ENCODE measurements around the gene GGA1.

The GGA1 gene, protein sequence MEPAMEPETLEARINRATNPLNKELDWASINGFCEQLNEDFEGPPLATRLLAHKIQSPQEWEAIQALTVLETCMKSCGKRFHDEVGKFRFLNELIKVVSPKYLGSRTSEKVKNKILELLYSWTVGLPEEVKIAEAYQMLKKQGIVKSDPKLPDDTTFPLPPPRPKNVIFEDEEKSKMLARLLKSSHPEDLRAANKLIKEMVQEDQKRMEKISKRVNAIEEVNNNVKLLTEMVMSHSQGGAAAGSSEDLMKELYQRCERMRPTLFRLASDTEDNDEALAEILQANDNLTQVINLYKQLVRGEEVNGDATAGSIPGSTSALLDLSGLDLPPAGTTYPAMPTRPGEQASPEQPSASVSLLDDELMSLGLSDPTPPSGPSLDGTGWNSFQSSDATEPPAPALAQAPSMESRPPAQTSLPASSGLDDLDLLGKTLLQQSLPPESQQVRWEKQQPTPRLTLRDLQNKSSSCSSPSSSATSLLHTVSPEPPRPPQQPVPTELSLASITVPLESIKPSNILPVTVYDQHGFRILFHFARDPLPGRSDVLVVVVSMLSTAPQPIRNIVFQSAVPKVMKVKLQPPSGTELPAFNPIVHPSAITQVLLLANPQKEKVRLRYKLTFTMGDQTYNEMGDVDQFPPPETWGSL

DNA sequence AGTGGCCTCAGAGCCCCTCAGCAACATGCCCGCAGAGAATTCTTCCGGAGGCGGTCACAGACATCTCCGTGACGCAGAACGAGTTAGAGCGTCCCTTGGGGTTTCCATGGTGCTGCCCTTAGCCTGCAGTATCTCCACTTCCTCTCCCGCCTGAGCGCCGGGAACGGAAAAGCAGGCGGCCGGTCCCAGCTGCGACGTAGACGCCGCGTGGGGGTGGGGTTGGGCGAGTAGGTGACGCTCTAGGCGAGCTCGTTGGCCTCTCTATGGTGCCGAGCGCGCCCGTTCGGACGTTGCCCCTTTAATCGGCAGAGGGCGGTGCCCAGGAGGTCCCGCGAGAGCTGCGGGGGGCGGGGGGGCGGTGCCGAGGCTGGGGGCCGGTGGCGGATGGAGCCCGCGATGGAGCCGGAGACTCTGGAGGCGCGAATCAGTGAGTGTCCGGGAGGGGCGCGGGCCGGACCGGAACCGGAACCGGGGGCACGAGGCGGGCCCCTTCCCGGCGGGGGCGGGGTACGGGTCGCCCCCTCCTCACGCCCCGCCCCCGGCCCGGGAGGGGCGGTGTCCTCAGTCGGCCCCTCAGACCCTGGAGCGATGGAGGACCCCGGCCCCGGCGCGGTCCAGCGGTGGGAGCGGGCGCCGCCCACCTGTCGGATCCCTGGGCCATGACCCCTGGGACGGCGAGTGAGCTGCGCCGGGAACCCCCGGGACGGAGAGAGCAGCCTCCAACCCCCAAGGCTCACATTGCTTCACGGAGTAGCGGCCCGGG lies at the start of gene GGA1:
Gene GGA1, plus strand, starts transcription at position 358 of the 763 bp plus-strand sequence. Its CDS starts 27 bp downstream, at position 385.
- peak; percentile 89 to 99 for DNase-seq

DNA sequence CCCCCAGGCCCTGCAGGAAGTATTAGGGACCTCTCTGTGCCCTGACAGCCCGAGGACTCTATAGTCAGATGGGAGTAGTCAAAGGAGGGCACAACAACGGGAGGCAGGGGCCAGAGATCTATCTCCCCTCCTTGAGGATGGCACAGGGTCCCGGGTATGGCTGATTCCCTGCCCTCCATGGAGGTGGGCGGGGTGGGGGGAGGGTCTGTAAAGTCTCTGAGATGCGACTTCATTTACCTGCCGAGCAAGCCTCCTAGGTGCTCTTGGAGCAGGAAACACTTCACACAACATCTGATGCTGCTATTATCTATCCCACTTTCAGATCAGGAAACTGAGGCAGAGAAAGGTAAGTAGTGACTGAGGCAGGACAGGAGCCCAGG lies 49.1 kb upstream of the GGA1 start:
- no peak for DNase-seq

DNA sequence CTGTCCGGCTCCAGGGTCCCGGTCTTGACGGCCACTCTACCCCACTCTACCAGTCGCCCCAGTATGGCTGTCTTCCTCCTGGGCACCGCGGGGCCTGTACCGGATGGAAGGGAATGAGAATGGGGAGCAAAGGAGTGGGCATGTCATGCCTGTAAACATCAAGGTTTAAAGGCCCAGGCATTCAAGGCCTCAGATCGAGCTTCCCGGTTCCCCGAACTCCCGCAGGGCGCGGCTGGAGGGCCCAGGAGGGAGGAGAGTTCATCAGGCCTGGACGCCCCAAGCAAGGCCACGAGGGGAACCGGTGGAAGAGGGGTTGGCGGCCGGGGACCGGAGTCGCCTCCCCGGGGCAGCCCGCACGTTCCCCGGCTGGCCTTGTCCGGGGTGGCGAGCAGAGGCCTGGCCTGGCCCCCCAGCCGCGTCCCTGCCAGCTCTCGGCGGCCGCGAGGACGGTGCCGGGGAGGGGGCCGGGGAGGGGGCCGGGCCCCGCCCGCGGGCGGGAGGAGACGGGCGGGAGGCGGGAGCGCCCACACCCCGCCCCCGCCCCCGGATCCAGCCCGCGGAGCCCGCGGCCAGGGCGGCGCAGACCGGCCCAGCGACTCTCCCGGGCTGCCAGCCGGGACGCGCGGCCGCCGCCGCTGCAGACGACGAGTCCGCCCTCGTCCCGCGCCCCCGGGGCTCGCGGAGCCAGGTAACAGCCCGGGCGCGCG lies 48.6 kb upstream of the GGA1 start, which contains the start of gene CDC42EP1:
Gene CDC42EP1, plus strand, starts transcription at position 580 of the 707 bp plus-strand sequence. CDS start 5,870 bp downstream, outside the sequence.
- DNase-seq: no peak

DNA sequence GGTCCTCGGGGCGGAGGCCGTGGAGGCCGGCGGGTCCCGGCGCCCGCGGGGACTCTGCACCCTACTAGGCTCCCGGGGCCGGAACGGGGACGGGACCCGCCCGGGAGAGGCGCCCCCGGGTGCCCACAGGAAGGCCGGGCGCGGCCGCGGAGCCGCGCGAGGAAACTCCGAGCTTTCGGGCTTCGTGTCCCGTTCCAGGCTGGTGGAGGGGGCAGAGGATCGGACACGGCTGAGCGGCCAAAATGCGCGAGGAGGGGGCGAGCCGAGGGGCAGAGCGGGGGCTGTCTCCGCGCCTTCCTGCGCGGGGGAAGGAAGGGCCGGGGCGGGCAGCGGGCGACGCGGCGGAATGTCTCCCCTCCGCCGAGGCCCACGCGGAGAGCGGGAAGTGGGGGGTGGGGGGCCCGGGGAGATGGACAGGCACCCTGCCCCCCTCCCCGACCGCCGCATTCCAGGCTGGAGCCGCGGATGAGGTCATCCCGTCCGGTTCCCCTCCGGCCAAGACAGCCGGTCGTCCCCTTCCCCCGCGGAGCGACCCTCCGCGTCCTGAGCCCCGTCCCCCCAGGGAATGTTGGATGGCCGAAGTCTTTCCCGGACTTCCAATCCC lies 47.9 kb upstream of the GGA1 start:
- no peak for DNase-seq

DNA sequence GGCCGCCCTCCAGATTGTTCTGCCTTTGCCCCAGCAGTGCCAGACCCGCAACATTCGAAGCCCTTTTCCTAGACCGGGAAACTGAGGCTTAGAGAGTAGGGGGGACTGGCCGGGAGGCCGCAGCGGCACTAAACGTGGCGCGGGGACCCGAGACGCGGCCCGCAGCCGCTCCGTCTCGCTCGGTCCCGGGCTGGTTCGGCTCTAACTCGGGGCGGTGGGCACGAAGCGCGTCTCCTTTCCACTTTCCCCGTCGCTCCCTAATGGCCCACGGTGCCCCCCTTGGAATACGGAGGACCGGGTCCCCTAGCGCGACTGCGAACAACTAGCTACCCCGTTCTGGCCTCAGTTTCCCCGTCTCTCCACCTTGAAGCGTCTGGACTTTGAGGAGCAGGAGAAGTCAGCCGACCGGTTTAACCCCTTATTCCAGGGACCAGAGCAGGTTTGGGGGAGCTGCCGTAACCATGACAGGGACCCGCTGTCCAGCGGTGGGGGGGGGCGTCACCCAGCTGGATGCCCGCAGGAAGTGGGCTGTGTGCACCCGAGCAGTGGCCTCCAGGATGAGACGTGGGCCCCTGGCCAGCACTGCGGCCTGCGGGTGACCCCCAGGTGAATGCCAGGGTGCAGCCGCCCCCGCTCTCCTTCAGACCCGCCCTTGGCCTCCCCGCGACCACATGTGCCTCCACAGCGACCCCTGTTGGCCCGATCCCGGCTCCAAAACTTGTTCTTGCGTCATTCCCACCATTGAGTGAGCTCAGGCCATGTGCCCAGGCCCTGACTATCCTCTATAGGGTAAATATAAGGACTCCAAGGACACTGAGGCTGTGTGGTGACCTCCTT lies 47.2 kb upstream of the GGA1 start:
- peak in 1 of 2 experiments; percentile 29 for DNase-seq

DNA sequence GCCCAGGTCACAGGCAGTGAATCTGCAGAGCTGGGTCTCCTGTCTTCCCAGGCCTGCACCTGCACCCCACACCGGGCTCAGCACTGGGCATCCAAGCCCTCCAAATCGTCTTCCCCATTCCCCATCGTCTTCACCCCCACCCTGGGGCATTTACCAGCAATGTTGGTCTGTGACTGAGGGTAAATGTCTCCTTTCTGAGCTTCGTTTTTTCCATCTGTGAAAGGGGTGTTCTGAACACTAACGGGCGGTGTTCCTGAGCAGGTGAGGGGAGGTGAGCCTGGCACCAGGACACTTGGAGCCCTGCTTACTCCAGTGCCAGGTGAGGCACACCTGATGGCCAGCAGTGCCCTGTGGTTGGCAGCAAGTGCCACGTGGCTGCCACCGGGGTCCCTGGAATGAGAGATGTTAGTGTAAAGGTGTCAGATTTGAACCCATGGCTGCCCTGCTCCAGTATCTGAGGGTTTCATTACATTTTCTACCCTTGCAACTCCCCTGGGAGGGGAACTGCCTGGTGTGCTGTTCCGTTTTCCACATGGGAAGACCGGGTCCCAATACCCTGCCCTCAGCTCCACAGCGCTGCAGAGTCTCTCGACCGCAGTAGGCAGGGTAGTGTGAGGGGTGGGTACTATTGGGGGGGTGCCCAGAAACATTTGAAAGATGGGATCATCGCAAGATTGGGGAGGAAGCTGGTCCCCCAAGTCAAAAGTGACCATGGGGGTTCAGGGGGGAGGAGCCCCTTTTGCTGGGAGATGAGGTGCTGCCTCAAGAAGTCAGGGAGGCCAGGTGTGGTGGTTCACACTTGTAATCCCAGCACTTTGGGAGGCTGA lies 46.4 kb upstream of the GGA1 start:
- DNase-seq: no peak

DNA sequence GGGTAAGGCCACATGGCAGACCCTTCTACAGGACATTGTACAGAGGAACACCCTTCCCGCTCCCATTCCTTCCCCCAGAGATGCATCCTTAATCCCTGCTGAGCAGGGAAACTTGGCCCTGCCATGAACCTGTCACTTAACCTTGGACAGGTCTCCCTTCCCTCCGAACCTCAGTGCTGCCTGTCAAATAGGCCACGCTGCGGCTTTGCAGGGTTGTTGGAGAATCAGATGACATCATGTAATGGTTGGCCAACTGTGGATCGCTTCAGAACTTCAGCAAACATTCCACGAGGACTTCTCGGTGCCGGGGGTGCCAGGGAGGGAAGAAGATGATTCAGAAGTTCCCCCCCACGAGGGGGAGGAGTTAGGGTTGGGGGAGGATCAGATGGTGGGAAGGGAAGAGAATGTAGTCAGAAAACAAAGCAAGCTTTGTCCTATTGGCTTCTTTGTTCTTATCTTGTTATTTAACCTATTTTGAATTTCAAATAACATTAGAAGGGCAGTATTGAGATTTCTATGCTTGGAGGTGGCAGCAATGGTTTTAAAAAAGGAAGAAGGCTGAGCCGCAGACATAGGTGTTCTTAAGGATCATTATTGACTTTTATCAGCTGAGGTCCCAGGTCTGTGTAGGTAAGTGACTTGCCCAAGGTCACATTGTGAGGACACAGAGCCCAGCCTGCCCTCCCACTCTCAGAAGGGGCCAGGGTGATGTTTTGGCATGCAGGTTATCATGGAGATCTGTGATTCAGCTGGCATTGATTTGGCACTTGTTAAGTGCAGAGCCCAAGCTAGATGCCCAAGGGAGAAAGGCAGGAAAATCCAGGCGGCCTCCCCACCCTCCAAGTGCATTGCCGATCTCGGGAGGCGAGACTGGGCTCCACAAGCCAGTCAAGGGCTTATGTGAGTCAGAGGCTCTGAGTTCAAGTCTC lies 45.2 kb upstream of the GGA1 start:
- no peak for DNase-seq

DNA sequence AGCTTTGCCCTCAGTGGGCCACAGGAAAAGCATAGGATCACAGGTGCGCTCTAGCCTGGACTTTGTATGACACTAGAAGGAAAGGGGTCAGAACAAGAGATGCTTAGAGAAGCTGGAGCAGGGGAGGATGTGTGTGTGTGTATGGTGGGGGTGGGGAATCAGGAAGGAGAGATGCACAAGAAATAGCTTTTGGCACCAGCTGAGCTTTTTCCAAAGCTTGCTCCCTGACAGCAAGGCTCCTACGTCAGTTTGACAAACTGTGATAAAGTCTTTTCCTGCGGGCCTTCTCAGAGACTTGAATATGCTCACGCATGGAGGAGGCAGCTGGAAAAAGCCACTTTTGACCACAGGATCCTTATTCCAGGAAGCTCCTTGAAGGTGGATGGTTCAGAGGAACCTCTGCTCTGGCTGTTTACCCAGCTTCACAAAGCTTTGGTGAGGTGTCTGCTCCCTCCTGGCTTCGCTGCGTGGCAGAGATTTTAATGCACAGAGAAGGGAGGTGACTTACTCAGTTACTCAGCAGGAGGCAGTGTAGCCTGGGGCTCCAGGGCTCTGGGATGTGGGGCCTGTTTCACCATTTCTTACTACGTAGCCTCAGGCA lies 44.4 kb upstream of the GGA1 start:
- DNase-seq: no peak

DNA sequence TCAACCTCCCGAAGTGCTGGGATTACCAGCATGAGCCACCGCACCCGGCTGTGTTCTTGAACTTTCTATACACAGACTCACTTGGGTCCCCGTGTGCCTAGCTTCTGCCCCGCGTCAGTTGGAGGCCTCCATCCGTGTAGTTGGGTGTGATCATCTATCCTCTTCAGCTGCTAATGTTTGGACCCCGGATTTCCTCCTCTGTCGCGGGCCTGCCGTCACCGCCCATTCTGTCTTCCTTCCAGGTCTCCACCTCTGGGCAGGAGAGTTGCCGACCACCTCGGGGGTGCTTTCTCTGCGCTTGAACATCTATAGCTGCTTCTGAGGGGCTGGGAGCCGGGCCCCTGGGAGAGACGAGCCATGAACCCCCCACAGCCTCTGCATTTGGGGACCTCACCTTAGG lies 42.8 kb upstream of the GGA1 start:
- DNase-seq: no peak

DNA sequence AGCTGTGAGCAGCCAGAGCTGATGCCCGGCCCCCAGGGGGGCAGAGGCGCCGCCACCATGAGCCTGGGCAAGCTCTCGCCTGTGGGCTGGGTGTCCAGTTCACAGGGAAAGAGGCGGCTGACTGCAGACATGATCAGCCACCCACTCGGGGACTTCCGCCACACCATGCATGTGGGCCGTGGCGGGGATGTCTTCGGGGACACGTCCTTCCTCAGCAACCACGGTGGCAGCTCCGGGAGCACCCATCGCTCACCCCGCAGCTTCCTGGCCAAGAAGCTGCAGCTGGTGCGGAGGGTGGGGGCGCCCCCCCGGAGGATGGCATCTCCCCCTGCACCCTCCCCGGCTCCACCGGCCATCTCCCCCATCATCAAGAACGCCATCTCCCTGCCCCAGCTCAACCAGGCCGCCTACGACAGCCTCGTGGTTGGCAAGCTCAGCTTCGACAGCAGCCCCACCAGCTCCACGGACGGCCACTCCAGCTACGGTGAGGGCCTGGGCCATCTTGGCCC lies 42.3 kb upstream of the GGA1 start:
- DNase-seq: no peak

DNA sequence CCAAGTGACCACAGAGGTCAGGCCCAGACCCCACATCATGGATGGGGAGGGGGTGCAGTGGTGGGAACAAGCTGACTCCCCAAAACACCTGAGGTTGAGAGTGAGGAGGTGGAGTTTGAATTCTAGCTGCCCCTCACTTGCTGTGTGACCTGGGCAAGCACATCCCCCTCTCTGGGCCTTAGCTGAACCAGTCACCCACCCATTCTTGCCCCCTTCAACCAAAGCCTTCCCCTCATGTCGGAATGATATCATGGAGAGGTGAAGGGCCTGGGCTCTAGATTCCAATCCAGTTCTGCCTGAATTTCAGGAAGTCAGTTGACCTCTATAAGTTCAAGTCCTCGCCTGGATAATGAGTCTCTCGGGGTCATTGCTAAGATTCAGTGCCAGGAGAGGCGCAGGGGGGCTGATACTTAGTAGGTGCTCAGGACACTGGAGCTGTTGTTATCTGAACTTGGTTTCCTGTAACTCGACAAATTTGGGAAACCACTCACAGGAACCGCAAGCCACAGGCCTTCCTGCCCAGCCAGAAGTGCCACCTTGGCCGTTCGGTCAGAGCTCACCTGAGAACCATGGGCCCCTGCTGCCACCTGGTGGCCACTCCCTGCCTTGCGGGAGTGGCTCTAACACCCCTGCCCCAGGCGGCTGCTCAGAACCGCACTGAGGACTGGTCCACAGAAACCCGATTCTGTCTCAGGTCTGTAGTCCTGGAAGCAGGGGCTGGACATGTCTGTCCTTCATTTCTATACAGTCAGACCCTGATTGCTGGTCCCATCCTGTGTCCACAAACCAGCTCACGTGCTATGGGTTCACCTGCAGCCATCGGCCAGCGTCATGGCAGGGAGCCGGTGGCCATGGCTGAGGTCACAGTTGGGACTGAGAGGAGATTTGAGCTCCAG lies 41.5 kb upstream of the GGA1 start:
- peak; percentile 11 to 54 for DNase-seq

DNA sequence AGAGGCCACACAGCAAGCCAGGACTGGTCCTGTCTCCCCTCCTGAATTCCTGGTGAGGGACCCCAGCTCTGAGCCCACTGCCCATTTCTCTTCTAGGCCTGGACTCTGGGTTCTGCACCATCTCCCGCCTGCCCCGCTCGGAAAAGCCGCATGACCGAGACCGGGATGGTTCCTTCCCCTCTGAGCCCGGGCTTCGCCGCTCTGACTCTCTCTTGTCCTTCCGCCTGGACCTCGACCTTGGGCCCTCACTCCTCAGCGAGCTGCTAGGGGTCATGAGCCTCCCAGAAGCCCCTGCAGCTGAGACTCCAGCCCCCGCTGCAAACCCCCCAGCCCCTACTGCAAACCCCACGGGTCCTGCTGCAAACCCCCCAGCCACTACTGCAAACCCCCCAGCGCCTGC lies 40.6 kb upstream of the GGA1 start:
- DNase-seq: no peak

DNA sequence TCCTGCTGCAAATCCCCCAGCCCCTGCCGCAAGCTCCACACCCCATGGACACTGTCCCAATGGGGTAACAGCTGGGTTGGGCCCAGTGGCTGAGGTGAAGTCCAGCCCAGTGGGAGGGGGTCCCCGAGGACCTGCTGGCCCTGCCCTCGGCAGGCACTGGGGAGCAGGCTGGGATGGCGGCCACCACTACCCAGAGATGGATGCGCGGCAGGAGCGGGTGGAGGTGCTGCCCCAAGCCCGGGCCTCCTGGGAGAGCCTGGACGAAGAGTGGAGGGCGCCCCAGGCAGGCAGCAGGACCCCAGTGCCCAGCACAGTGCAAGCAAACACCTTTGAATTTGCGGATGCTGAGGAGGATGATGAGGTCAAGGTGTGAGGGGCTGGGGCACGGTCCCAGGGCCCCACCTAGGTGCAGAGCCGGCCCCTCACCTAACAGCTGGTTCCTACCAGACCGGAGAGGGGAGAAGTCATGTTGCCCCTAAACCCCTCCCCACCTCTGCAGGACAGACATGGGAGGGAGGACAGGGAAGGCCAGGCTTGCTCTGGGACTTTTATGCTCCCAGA lies 40.1 kb upstream of the GGA1 start:
- no peak for DNase-seq

DNA sequence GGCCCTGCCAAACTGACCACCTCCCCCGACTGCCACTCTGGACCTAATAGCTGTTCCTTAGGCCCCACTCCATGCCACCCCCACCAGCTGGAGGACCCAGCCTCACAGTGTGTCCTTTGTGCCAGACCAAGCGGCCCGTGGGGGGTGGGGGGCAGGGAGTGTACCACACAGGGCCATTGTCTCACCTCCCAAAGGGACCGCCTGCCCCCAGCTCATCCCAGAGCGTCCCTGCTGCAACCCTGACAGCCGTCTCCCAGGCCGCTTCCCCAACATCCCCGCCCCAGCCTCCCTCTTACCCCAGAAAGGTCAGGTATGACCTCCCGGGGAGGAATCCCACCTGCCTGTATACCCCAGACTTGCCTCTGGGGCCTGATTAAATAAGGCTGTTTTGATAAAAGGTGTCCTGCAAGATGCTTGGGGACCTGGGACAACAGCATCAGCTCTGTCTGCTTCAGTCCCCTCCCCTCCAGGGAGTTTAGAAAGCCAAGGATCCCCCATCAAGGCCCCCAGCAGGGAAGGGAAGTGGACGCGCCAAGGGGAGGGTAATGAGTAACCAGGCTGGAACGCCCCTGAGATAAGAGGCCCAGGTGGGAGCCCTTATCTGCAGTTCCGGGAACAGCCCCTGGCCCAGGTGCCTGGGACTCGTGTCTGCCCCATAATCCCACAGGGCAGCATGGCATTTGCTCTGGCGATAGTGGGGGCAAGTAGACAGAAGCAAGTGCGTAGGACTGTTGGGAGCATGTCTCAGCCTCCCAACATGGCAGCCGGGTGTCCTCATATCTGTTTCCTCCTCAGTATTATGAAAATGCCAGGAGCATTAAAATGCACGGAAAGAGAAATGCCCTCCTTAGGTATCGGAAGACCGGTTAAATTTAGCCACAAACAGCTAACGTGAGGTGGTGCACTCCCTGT lies 39.4 kb upstream of the GGA1 start:
- no peak for DNase-seq

DNA sequence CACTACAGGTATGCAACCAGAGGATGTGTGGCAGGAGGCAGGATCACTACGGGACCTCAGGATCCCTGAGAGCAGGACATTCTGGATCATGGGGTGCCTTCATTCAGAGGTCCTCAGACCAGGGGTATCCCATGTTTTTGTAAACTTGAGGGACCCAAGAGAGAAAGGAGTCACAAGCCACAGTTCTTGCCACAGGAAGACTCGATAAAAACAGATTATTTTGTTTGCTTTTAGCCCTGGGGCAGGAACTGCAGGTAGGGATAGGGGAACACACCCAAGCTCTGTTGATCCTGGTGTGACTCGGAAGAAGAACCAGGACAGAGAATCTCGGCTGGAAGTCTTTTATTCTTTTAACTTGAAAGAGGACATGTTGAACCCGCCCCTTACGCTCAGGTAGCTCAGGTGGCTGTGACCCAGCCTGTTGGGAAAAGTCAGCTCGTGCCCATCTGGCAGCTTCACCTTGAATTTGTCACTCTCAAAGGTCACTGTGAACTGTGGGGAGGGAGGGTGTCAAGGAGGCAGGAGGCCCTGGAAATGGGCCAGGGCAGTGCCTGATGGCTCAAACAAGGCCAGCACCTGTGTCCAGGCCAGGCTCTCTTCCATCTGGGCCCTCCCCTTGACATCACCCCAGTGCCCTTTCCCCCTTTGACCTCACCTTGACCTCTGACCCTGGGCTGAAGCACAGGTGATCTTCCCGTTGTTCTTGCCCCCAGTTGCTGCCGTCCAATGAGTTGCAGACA lies 38.5 kb upstream of the GGA1 start:
- no peak for DNase-seq

DNA sequence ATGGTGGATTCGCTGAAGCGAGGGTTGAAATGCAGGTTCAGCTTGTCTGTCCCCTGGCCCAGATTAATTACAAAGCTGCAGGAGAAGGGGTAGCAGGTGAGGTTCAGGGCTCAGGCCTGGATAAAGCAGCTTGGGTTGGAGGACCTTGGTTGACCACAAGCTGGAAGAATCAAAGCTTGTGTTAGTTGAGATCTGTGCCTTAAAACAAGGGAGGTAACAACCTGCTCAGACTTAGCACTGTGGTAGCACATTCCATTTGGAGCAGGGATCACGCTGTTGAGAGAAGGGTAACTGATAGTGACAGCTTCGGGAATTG lies 38.0 kb upstream of the GGA1 start:
- no peak for DNase-seq

All from NCI-H446 (cell line).